NCI-H774 (cell line): ENCODE results near the gene TEX19.
"Not testable (repeated sequence)": the region's sequence is repeated elsewhere in the genome, so short reads cannot be mapped to it uniquely, and the experiment has no call there.

Experiments
- DNase-seq: peaks from one replicate; lab custom pipeline; 2025; lab: John Stamatoyannopoulos, UW

The TEX19 gene

GRCh38 chr17:82377294-82377693, 18.2 kb downstream of the TEX19 start:
- not testable (repeated sequence) for DNase-seq

GRCh38 chr17:82377924-82378740, 19.1 kb downstream of the TEX19 start:
- DNase-seq: no peak

- no peak for DNase-seq
Measured at GRCh38 chr17:82378741-82379021, 19.6 kb downstream of the TEX19 start.

- no peak for DNase-seq
Measured at GRCh38 chr17:82380860-82381702, 22.0 kb downstream of the TEX19 start.

GRCh38 chr17:82381703-82382009, 22.6 kb downstream of the TEX19 start:
- not testable (repeated sequence) for DNase-seq

GRCh38 chr17:82382220-82382932, 23.3 kb downstream of the TEX19 start:
- not testable (repeated sequence) for DNase-seq

GRCh38 chr17:82382933-82383255, 23.8 kb downstream of the TEX19 start:
- DNase-seq: no peak

GRCh38 chr17:82383411-82383810, 24.4 kb downstream of the TEX19 start:
- peak; percentile 25 for DNase-seq

GRCh38 chr17:82384051-82384729, 25.1 kb downstream of the TEX19 start:
- DNase-seq: no peak

- DNase-seq: peak; percentile 86
Measured at GRCh38 chr17:82384730-82385481, 25.9 kb downstream of the TEX19 start.

GRCh38 chr17:82385559-82386254, 26.7 kb downstream of the TEX19 start:
- no peak for DNase-seq

GRCh38 chr17:82386255-82386831, 27.3 kb downstream of the TEX19 start:
- DNase-seq: no peak

GRCh38 chr17:82386881-82387704, 28.0 kb downstream of the TEX19 start:
- no peak for DNase-seq

GRCh38 chr17:82387705-82388106, 28.7 kb downstream of the TEX19 start:
- DNase-seq: no peak

GRCh38 chr17:82388223-82388921, 29.3 kb downstream of the TEX19 start:
- DNase-seq: no peak

GRCh38 chr17:82388922-82389283, 29.9 kb downstream of the TEX19 start:
- no peak for DNase-seq

- no peak for DNase-seq
Measured at GRCh38 chr17:82389379-82389778, 30.3 kb downstream of the TEX19 start.

- no peak for DNase-seq
Measured at GRCh38 chr17:82390015-82390859, 31.2 kb downstream of the TEX19 start.
